ENCODE measurements around the gene LPAR6.

LPAR6 gene

GRCh38 chr13:48402325-48402932, 10.5 kb downstream of the LPAR6 start:
- H3K36me3 Mint-ChIP-seq: peaks cover 5% of the 10 kb centered on the region
- H3K27ac Mint-ChIP-seq: peak overlapping the region; percentile 55
- peaks cover 45% of the 10 kb centered on the region for H3K4me1 Mint-ChIP-seq (ENCODE audit: low read depth)
- no peaks in the 10 kb centered on the region for H3K27me3 Mint-ChIP-seq
- no peaks in the 10 kb centered on the region for H3K9me3 Mint-ChIP-seq (ENCODE audit: low read depth)
- peak overlapping the region; percentile 20 for H3K4me3 Mint-ChIP-seq

GRCh38 chr13:48401480-48401879, 11.4 kb downstream of the LPAR6 start:
- peaks cover 43% of the 10 kb centered on the region for H3K4me1 Mint-ChIP-seq (ENCODE audit: low read depth)
- H3K4me3 Mint-ChIP-seq: no peak overlapping the region
- H3K36me3 Mint-ChIP-seq: peaks cover 5% of the 10 kb centered on the region
- H3K27ac Mint-ChIP-seq: no peak overlapping the region
- H3K9me3 Mint-ChIP-seq (ENCODE audit: low read depth): no peaks in the 10 kb centered on the region
- H3K27me3 Mint-ChIP-seq: no peaks in the 10 kb centered on the region

DNA sequence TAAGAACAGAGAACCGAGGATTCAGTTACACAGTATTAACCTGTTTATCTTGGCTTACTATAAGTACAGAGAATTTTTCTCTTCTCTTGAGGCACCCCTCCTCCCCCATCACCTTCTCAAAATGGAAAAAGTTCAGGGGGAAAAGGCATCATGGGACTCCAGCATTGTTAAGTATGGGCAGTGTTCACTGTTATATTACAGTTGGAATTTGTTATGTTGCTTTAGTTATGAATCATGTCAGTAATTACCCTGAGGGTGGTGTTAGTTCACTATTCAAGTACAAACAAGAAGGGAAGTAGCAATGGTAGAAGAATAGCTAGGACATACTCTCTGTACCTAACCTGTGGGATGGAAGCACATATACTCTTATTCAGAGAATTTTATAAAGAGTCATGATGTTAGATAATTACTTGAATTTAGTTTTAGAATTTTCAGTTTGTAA, 12.0 kb downstream of the LPAR6 start:
- Mint-ChIP-seq H3K4me3 (peak overlapping the region; percentile 32), H3K9me3 (ENCODE audit: low read depth) (no peaks in the 10 kb centered on the region), H3K4me1 (ENCODE audit: low read depth) (peaks cover 37% of the 10 kb centered on the region), H3K27me3 (no peaks in the 10 kb centered on the region), H3K36me3 (no peaks in the 10 kb centered on the region), H3K27ac (peak overlapping the region; percentile 56)

DNA sequence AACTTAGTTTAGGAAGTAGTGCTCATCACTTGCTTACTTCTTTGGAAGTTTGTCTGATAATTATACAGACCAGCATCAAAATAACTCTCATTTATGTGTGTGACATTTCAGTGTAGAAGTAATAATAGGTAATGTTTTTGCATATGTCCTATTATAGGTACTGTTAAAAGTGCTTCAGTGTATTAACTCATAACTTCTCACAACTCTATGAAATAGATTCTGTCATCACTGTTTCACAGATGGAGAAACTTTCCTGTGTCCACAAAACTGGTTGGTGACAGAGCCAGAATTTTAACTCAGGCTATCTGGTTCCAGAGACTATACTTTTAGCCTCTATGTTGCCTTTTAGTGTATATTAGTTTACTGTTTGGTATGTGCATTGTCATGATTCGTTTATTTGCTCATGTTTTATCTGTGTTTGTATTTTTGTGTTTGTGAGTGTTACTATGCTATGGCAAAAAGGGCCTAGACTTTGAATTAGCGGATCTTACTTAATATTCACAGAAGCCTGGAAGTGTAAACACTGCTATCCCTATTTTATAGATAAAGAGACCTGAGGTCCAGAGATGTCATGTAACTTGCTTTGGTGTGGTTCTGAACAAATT, 12.7 kb downstream of the LPAR6 start:
- Mint-ChIP-seq H3K4me1 (ENCODE audit: low read depth) (peaks cover 36% of the 10 kb centered on the region), H3K9me3 (ENCODE audit: low read depth) (peaks cover 4% of the 10 kb centered on the region), H3K36me3 (peaks cover 5% of the 10 kb centered on the region), H3K27ac (no peak overlapping the region), H3K4me3 (no peak overlapping the region), H3K27me3 (no peaks in the 10 kb centered on the region)

GRCh38 chr13:48398450-48399095, 14.3 kb downstream of the LPAR6 start:
- H3K36me3 Mint-ChIP-seq: peaks cover 9% of the 10 kb centered on the region
- no peaks in the 10 kb centered on the region for H3K27me3 Mint-ChIP-seq
- peaks cover 4% of the 10 kb centered on the region for H3K9me3 Mint-ChIP-seq (ENCODE audit: low read depth)
- no peak overlapping the region for H3K4me3 Mint-ChIP-seq
- peaks cover 27% of the 10 kb centered on the region for H3K4me1 Mint-ChIP-seq (ENCODE audit: low read depth)
- no peak overlapping the region for H3K27ac Mint-ChIP-seq

GRCh38 chr13:48397744-48398143, 15.2 kb downstream of the LPAR6 start:
- Mint-ChIP-seq H3K9me3 (ENCODE audit: low read depth) (peaks cover 4% of the 10 kb centered on the region), H3K27ac (no peak overlapping the region), H3K36me3 (peaks cover 15% of the 10 kb centered on the region), H3K4me3 (no peak overlapping the region), H3K4me1 (ENCODE audit: low read depth) (peaks cover 23% of the 10 kb centered on the region), H3K27me3 (no peaks in the 10 kb centered on the region)

GRCh38 chr13:48393698-48394085, 19.2 kb downstream of the LPAR6 start:
- H3K4me3 Mint-ChIP-seq: no peak overlapping the region
- H3K27ac Mint-ChIP-seq: no peak overlapping the region
- H3K4me1 Mint-ChIP-seq (ENCODE audit: low read depth): peaks cover 4% of the 10 kb centered on the region
- peaks cover 28% of the 10 kb centered on the region for H3K36me3 Mint-ChIP-seq
- H3K9me3 Mint-ChIP-seq (ENCODE audit: low read depth): peaks cover 9% of the 10 kb centered on the region
- H3K27me3 Mint-ChIP-seq: no peaks in the 10 kb centered on the region

- Mint-ChIP-seq H3K27me3 (no peaks in the 10 kb centered on the region), H3K4me1 (ENCODE audit: low read depth) (peaks cover 4% of the 10 kb centered on the region), H3K4me3 (no peak overlapping the region), H3K36me3 (peaks cover 30% of the 10 kb centered on the region), H3K27ac (no peak overlapping the region), H3K9me3 (ENCODE audit: low read depth) (peaks cover 9% of the 10 kb centered on the region)
These were observed 19.7 kb downstream of the LPAR6 start for GRCh38 chr13:48393030-48393697.

GRCh38 chr13:48391257-48391656, 21.7 kb downstream of the LPAR6 start:
- H3K36me3 Mint-ChIP-seq: peaks cover 30% of the 10 kb centered on the region
- H3K27ac Mint-ChIP-seq: no peak overlapping the region
- H3K27me3 Mint-ChIP-seq: no peaks in the 10 kb centered on the region
- H3K9me3 Mint-ChIP-seq (ENCODE audit: low read depth): peaks cover 9% of the 10 kb centered on the region
- H3K4me3 Mint-ChIP-seq: no peak overlapping the region
- peaks cover 1% of the 10 kb centered on the region for H3K4me1 Mint-ChIP-seq (ENCODE audit: low read depth)

DNA sequence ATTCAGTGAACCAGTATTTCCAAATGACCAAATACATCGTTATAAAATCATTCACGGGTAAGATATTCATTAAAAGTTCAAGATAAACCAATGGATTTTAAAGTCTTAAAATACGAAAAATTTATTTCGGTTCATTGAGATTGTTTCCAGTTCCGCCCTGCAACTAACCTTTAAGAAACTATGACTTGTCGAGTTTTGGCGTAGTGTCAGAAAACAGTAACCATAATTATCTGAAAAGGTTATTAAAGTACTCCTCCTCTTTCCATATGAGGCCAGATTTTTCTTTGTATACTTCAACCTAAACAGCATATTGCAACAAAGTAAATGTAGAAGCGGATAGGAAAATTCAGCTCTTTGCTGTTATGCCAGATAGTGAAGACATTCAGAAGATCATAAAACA, 26.1 kb downstream of the LPAR6 start:
- no peak overlapping the region for H3K4me3 Mint-ChIP-seq
- peaks cover 1% of the 10 kb centered on the region for H3K4me1 Mint-ChIP-seq (ENCODE audit: low read depth)
- H3K27me3 Mint-ChIP-seq: no peaks in the 10 kb centered on the region
- H3K36me3 Mint-ChIP-seq: peaks cover 21% of the 10 kb centered on the region
- peaks cover 5% of the 10 kb centered on the region for H3K9me3 Mint-ChIP-seq (ENCODE audit: low read depth)
- H3K27ac Mint-ChIP-seq: no peak overlapping the region

DNA sequence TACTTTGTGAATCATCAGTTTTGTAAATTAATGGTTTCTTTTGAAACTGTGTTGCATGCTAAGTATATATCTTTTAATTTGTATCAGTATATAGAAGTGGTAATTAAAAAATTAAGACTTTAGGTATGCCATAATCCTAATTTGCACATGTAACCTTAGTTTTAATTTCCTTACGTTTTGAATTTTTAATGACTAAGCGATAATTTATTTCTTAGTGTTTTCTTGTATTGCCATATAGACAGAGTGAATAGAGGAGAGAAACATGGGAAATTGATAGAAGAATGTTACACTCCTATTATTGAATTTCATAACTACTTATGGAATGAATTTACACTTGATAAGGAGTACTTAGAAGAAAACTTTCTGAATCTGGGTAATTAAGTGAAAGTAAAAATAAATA, 29.5 kb downstream of the LPAR6 start:
- no peak overlapping the region for H3K27ac Mint-ChIP-seq
- H3K4me1 Mint-ChIP-seq (ENCODE audit: low read depth): no peaks in the 10 kb centered on the region
- peaks cover 15% of the 10 kb centered on the region for H3K36me3 Mint-ChIP-seq
- no peaks in the 10 kb centered on the region for H3K9me3 Mint-ChIP-seq (ENCODE audit: low read depth)
- no peak overlapping the region for H3K4me3 Mint-ChIP-seq
- H3K27me3 Mint-ChIP-seq: no peaks in the 10 kb centered on the region

GRCh38 chr13:48380581-48380980, 32.3 kb downstream of the LPAR6 start:
- Mint-ChIP-seq H3K4me3 (no peak overlapping the region), H3K27me3 (no peaks in the 10 kb centered on the region), H3K27ac (no peak overlapping the region), H3K36me3 (peaks cover 17% of the 10 kb centered on the region), H3K4me1 (ENCODE audit: low read depth) (no peaks in the 10 kb centered on the region), H3K9me3 (ENCODE audit: low read depth) (no peaks in the 10 kb centered on the region)

DNA sequence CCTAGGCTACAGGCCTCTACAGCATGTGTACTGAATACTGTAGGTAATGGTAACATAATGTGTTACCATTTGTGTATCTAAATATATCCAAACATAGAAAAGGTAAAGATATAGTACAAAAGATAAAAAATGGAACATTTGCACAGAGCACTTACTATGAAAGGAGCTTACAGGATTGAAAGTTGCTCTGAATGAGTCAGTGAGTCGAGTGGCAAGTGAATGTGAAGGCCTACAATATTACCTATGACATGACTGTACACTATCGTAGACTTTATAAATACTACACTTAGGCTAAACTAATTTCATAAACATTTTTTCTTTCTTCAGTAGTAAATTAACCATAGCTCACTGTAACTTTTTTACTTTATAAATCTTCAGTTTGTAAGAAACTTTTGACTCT, 35.1 kb downstream of the LPAR6 start:
- Mint-ChIP-seq H3K4me1 (ENCODE audit: low read depth) (no peaks in the 10 kb centered on the region), H3K9me3 (ENCODE audit: low read depth) (peaks cover 4% of the 10 kb centered on the region), H3K4me3 (no peak overlapping the region), H3K27me3 (no peaks in the 10 kb centered on the region), H3K36me3 (peaks cover 22% of the 10 kb centered on the region), H3K27ac (no peak overlapping the region)

- Mint-ChIP-seq H3K4me1 (ENCODE audit: low read depth) (no peaks in the 10 kb centered on the region), H3K9me3 (ENCODE audit: low read depth) (peaks cover 4% of the 10 kb centered on the region), H3K27me3 (no peaks in the 10 kb centered on the region), H3K36me3 (peaks cover 20% of the 10 kb centered on the region), H3K27ac (no peak overlapping the region), H3K4me3 (no peak overlapping the region)
These were observed 42.1 kb downstream of the LPAR6 start for GRCh38 chr13:48370815-48371214.

DNA sequence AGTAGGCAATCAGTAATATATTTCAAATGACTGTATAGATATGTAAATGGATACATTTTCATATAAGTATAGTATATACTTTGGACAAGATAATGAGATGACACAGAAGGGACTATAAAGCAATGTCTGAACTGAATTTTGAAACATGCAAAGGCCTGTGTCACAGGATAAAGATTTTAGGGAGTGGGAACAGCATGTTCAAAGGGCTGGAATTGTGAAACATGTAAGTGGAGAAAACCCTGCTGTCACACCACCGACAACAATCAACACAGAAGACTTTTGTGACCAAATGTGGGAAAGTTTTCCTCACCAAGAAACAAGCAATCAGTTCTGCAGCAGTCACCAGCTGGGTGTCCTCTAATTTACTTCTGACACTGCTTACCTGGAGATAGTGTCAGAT, 42.9 kb downstream of the LPAR6 start:
- Mint-ChIP-seq H3K27me3 (no peaks in the 10 kb centered on the region), H3K9me3 (ENCODE audit: low read depth) (peaks cover 4% of the 10 kb centered on the region), H3K4me3 (no peak overlapping the region), H3K27ac (no peak overlapping the region), H3K36me3 (peaks cover 22% of the 10 kb centered on the region), H3K4me1 (ENCODE audit: low read depth) (no peaks in the 10 kb centered on the region)

Data from activated naive CD8-positive, alpha-beta T cell (primary cell).